ENCODE measurements around the gene TGFBRAP1. TPM values are rescaled to one million over a fixed set of nuclear protein-coding genes. Genes with fewer than 3 reads are reported as not detected.

Gene TGFBRAP1
- total RNA-seq, 4 donors from 2014 or later, result 13.1 to 21.8 (median 19.4) TPM

GRCh38 chr2:105283532-105283931, 46.0 kb downstream of the TGFBRAP1 start:
- Histone ChIP-seq H3K9me3 (no peaks in the 10 kb centered on the region), H3K4me1 (no peaks in the 10 kb centered on the region), H3K4me3 (no peak overlapping the region), H3K27ac (no peak overlapping the region), H3K36me3 (peaks cover 0 to 26% (median 9%) of the 10 kb centered on the region in 4 donors), H3K27me3 (no peaks in the 10 kb centered on the region)
- 95 to 100% methylated on average over 1 to 4 of the region's 4 CpGs for WGBS, 2 donors (ENCODE audit: low coverage in 1 of 2)
- DNase-seq, result no peak
- intact Hi-C loops (cut with DNase I; ENCODE audit: low total_unique reads) (no loop called here), in situ Hi-C loops (cut with MboI; ENCODE audit: low pct_ligation_motif_present in 1 of 4, low pct_unique_long_range_greater_than_20kb in 1 of 4, low sequenced_read_pairs in 3 of 4) (no loop called here)
- no peak for TF ChIP-seq POLR2A (IDR thresholded peaks at IDR 0.05)
- no peak for TF ChIP-seq POLR2AphosphoS5 (IDR thresholded peaks at IDR 0.05)
- TF ChIP-seq CTCF (IDR thresholded peaks at IDR 0.05), result no peak
- no peak for TF ChIP-seq EP300 (IDR thresholded peaks at IDR 0.05; ENCODE audit: low read depth)

GRCh38 chr2:105280281-105280680, 49.3 kb downstream of the TGFBRAP1 start:
- intact Hi-C loops (cut with DNase I; ENCODE audit: low total_unique reads), result no loop called here

GRCh38 chr2:105279126-105279525, 50.4 kb downstream of the TGFBRAP1 start:
- Histone ChIP-seq H3K4me3 (no peak overlapping the region), H3K4me1 (no peaks in the 10 kb centered on the region), H3K36me3 (peaks cover 0 to 36% (median 11%) of the 10 kb centered on the region in 4 donors), H3K9me3 (no peaks in the 10 kb centered on the region), H3K27me3 (no peaks in the 10 kb centered on the region), H3K27ac (no peak overlapping the region)
- no peak for DNase-seq
- intact Hi-C loops (cut with DNase I; ENCODE audit: low total_unique reads) (no loop called here), in situ Hi-C loops (cut with MboI; ENCODE audit: low pct_ligation_motif_present in 1 of 4, low pct_unique_long_range_greater_than_20kb in 1 of 4, low sequenced_read_pairs in 3 of 4) (no loop called here)
- TF ChIP-seq POLR2AphosphoS5 (IDR thresholded peaks at IDR 0.05) (no peak), POLR2A (IDR thresholded peaks at IDR 0.05) (no peak), CTCF (IDR thresholded peaks at IDR 0.05) (no peak), EP300 (IDR thresholded peaks at IDR 0.05; ENCODE audit: low read depth) (no peak)
- 100% methylated on average over 1 of the region's 1 CpG; no CpG with 5 or more reads in 1 of the 2 donors for WGBS, 2 donors (ENCODE audit: low coverage in 1 of 2)

More at GRCh38 chr2:105280281-105280680, 49.3 kb downstream of the TGFBRAP1 start:
- no peaks in the 10 kb centered on the region for H3K9me3 ChIP-seq
- H3K27ac ChIP-seq, result no peak overlapping the region
- H3K36me3 ChIP-seq, result peaks cover 0 to 31% (median 13%) of the 10 kb centered on the region in 4 donors
- no peaks in the 10 kb centered on the region for H3K4me1 ChIP-seq
- 87 to 92% methylated on average over 2 to 10 of the region's 10 CpGs for WGBS, 2 donors (ENCODE audit: low coverage in 1 of 2)
- no peak for DNase-seq
- H3K4me3 ChIP-seq, result no peak overlapping the region
- H3K27me3 ChIP-seq, result no peaks in the 10 kb centered on the region
- in situ Hi-C loops (cut with MboI; ENCODE audit: low pct_ligation_motif_present in 1 of 4, low pct_unique_long_range_greater_than_20kb in 1 of 4, low sequenced_read_pairs in 3 of 4), result no loop called here
- no peak for TF ChIP-seq POLR2AphosphoS5 (IDR thresholded peaks at IDR 0.05)
- TF ChIP-seq EP300 (IDR thresholded peaks at IDR 0.05; ENCODE audit: low read depth), result no peak
- no peak for TF ChIP-seq POLR2A (IDR thresholded peaks at IDR 0.05)
- no peak for TF ChIP-seq CTCF (IDR thresholded peaks at IDR 0.05)

GRCh38 chr2:105278654-105279053, 50.9 kb downstream of the TGFBRAP1 start:
- H3K27ac ChIP-seq, result no peak overlapping the region
- no peak for DNase-seq
- TF ChIP-seq POLR2A (IDR thresholded peaks at IDR 0.05), result no peak
- TF ChIP-seq POLR2AphosphoS5 (IDR thresholded peaks at IDR 0.05), result no peak
- TF ChIP-seq CTCF (IDR thresholded peaks at IDR 0.05), result no peak
- TF ChIP-seq EP300 (IDR thresholded peaks at IDR 0.05; ENCODE audit: low read depth), result no peak
- H3K36me3 ChIP-seq, result peaks cover 0 to 37% (median 11%) of the 10 kb centered on the region in 4 donors
- no peaks in the 10 kb centered on the region for H3K4me1 ChIP-seq
- WGBS, 2 donors (ENCODE audit: low coverage in 1 of 2), result 60 to 80% methylated on average over 4 to 5 of the region's 5 CpGs
- intact Hi-C loops (cut with DNase I; ENCODE audit: low total_unique reads), result no loop called here
- H3K27me3 ChIP-seq, result no peaks in the 10 kb centered on the region
- in situ Hi-C loops (cut with MboI; ENCODE audit: low pct_ligation_motif_present in 1 of 4, low pct_unique_long_range_greater_than_20kb in 1 of 4, low sequenced_read_pairs in 3 of 4), result no loop called here
- no peaks in the 10 kb centered on the region for H3K9me3 ChIP-seq
- no peak overlapping the region for H3K4me3 ChIP-seq

Measured in transverse colon (tissue), 4 donors.